ENCODE measurements around the gene DYSF. TPM values are rescaled to one million over a fixed set of nuclear protein-coding genes. Genes with fewer than 3 reads are reported as not detected.

Gene DYSF
- total and polyA plus RNA-seq, 2 donors (not counting 3 experiments of a cell fraction or from before 2014, with no cell fraction given), result 50.9 to 152 TPM

DNA sequence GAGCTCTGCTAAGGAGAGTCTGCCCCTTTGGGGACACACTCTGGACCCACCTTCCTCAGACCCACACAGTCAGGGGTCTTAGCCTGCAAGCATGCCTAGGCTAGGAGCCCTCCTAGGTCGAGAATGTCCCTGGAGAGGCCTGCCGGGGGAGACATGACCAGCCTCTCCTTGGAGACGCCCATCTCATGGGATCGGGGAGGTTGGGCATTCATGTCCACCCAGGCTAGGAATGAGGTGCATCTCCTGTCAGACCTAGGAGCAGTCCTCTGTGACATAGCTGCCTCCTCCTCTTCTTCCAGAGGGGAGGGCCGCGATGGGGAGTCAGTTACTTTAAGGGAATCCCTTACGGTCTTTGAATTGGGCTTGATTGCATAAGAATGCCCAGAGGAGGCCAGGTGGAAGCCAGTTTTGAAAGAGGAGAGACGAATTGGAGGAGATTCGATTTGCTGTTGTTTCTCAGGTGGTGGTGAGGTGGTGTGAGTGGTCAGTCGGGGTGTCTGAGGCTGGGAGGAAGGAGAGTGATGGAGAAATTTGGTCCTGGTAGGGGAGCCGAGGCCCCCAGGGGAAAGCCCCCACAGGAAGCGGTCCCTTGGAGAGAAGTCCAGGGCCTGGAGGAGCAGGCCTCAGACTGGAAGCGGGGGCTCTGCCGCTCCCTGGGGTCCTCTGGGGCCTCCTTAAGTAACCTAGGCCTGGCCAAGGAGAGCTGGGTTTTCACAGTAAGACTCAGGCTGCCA lies 241.3 kb downstream of the DYSF start:
- FAIRE-seq (no peak), DNase-seq (ENCODE audit: low read depth, low spot score) (no peak)
- dilution Hi-C loops (cut with MboI; ENCODE audit: extremely low pct_ligation_motif_present, low sequenced_read_pairs) (no loop called here), intact Hi-C loops (cut with micrococcal nuclease) (no loop called here)
- Histone ChIP-seq H3K36me3 (ENCODE audit: control insufficient read depth in 2 of 2, extremely low read depth in 1 of 2, insufficient read depth in 2 of 2, low read length in 2 of 2) (no peaks in the 10 kb centered on the region), H3K9me3 (replicated peaks; ENCODE audit: control insufficient read depth, insufficient read depth, low read length) (no peaks in the 10 kb centered on the region), H3K9me1 (replicated peaks; ENCODE audit: control insufficient read depth, extremely low read depth, insufficient read depth, low read length) (no peaks in the 10 kb centered on the region), H3K27ac (ENCODE audit: insufficient read depth, low read depth, low read length) (no peak overlapping the region), H3K79me2 (ENCODE audit: control insufficient read depth, insufficient read depth, low read length) (no peaks in the 10 kb centered on the region), H3K27me3 (ENCODE audit: control insufficient read depth in 2 of 2, insufficient read depth in 2 of 2, low read length in 2 of 2) (no peaks in the 10 kb centered on the region), H3K4me2 (ENCODE audit: insufficient read depth, low read length) (no peak overlapping the region), H3K4me1 (ENCODE audit: control insufficient read depth, extremely low read depth, insufficient read depth, low read length) (no peaks in the 10 kb centered on the region), H3K4me3 (replicated peaks in 1 of 3; ENCODE audit: insufficient read depth in 1 of 3, low read depth in 1 of 3, low read length in 3 of 3) (no peak overlapping the region), H3K9ac (replicated peaks; ENCODE audit: extremely low read depth, insufficient read depth, low read length) (no peak overlapping the region), H2AFZ (ENCODE audit: low read depth, low read length) (no peak overlapping the region), H4K20me1 (replicated peaks; ENCODE audit: control insufficient read depth, extremely low read depth, insufficient read depth, low read length) (no peaks in the 10 kb centered on the region)
- ChIA-PET POLR2A (no interaction called here), CTCF (interaction anchor here (1.0 to 4.7 kb wide), 3 partner anchors 14 to 103 kb away, joined by 3 to 22 read pairs (median 3); no protein-coding TSS in a partner anchor)
- no peak for TF ChIP-seq JUN (IDR thresholded peaks at IDR 0.05; ENCODE audit: borderline replicate concordance, insufficient read depth, insufficient read length, low read depth)
- TF ChIP-seq FOS (IDR thresholded peaks at IDR 0.05; ENCODE audit: borderline replicate concordance, insufficient read depth, low read length), result no peak
- TF ChIP-seq GATA2 (IDR thresholded peaks at IDR 0.05; ENCODE audit: insufficient read depth, insufficient read length, low read depth, low read length), result no peak
- TF ChIP-seq, protein P1, sequence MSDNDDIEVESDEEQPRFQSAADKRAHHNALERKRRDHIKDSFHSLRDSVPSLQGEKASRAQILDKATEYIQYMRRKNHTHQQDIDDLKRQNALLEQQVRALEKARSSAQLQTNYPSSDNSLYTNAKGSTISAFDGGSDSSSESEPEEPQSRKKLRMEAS (IDR thresholded peaks at IDR 0.05; ENCODE audit: insufficient read depth, insufficient read length), result no peak
- no peak for TF ChIP-seq EZH2 (IDR thresholded peaks at IDR 0.05; ENCODE audit: borderline replicate concordance, low read depth, low read length, severe bottlenecking)
- no peak for TF ChIP-seq POLR2A (IDR thresholded peaks at IDR 0.05; ENCODE audit: low read depth, low read length)
- TF ChIP-seq MYC (IDR thresholded peaks at IDR 0.05; ENCODE audit: low read depth, low read length), result no peak
- no peak for TF ChIP-seq POLR2AphosphoS5 (IDR thresholded peaks at IDR 0.05; ENCODE audit: insufficient read depth, low read depth, low read length)
- TF ChIP-seq, protein P2, sequence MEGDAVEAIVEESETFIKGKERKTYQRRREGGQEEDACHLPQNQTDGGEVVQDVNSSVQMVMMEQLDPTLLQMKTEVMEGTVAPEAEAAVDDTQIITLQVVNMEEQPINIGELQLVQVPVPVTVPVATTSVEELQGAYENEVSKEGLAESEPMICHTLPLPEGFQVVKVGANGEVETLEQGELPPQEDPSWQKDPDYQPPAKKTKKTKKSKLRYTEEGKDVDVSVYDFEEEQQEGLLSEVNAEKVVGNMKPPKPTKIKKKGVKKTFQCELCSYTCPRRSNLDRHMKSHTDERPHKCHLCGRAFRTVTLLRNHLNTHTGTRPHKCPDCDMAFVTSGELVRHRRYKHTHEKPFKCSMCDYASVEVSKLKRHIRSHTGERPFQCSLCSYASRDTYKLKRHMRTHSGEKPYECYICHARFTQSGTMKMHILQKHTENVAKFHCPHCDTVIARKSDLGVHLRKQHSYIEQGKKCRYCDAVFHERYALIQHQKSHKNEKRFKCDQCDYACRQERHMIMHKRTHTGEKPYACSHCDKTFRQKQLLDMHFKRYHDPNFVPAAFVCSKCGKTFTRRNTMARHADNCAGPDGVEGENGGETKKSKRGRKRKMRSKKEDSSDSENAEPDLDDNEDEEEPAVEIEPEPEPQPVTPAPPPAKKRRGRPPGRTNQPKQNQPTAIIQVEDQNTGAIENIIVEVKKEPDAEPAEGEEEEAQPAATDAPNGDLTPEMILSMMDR (IDR thresholded peaks at IDR 0.05; ENCODE audit: extremely low read depth in 1 of 2, insufficient read depth in 1 of 2, low read depth in 1 of 2, low read length in 2 of 2), result no peak
- BruUV-seq (replicated peaks), result TSS peak; percentile 6

Data from endothelial cell of umbilical vein (primary cell).